Measurements from ENCODE around the gene ACAA1.

DNA sequence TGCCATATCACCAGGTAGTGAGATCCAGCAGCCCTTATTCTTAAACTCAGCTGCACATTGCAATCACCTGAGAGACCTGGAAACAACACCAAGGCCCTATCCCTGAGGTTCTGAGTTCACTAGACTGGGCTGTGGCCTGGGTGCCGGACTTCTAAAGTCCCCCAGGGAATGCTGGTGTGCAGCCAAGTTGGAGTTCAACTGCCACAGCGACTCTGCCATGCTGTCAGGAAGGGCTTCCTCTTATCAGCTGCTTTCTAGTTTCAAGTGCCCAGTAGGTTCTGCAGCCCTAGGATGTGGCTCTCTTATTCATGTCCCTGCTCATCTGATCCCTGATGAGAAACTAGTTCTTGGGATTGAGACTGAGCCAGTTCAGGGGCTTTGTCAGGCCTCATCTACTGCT, 47.8 kb downstream of the ACAA1 start:
- TF ChIP-seq CTCF (IDR thresholded peaks at IDR 0.05 in 2 of 3, conservative IDR thresholded peaks at IDR 0.05 in 1 of 3; ENCODE audit: control insufficient read depth in 2 of 3, extremely low read depth in 1 of 3, insufficient read depth in 1 of 3, low read depth in 3 of 3, low read length in 3 of 3) (no peak), POLR2A (IDR thresholded peaks at IDR 0.05; ENCODE audit: low read depth, low read length) (no peak), SP1 (IDR thresholded peaks at IDR 0.05; ENCODE audit: low read depth, low read length) (no peak), EZH2 (IDR thresholded peaks at IDR 0.05; ENCODE audit: borderline replicate concordance, control insufficient read depth, low read depth, low read length) (no peak), RFX5 (IDR thresholded peaks at IDR 0.05; ENCODE audit: low read depth, low read length) (no peak), MYC (IDR thresholded peaks at IDR 0.05; ENCODE audit: insufficient read depth, insufficient read length, insufficient replicate concordance, low read length, severe bottlenecking) (no peak)
- TF ChIP-seq, protein P1, sequence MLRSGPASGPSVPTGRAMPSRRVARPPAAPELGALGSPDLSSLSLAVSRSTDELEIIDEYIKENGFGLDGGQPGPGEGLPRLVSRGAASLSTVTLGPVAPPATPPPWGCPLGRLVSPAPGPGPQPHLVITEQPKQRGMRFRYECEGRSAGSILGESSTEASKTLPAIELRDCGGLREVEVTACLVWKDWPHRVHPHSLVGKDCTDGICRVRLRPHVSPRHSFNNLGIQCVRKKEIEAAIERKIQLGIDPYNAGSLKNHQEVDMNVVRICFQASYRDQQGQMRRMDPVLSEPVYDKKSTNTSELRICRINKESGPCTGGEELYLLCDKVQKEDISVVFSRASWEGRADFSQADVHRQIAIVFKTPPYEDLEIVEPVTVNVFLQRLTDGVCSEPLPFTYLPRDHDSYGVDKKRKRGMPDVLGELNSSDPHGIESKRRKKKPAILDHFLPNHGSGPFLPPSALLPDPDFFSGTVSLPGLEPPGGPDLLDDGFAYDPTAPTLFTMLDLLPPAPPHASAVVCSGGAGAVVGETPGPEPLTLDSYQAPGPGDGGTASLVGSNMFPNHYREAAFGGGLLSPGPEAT (IDR thresholded peaks at IDR 0.05; ENCODE audit: low read depth) = no peak

Measured in GM12878 (cell line).